HepG2 (cell line): ENCODE measurements around the gene PNPLA8. TPM values are rescaled to one million over a fixed set of nuclear protein-coding genes. Genes with fewer than 3 reads are reported as not detected.
A peak's percentile ranks its signal among the peaks of the same experiment; 100 is the strongest.

Experiments
- AHDC1 ChIP-seq: sonication (generic); formaldehyde crosslinking; IDR thresholded peaks from 2 replicates; pipeline ENCODE4 v1.5.1; 2020; ENCODE audit warnings: mild to moderate bottlenecking, missing genetic modification reagents, borderline replicate concordance
- ARNT2 ChIP-seq: sonication (generic); formaldehyde crosslinking; IDR thresholded peaks from 2 replicates; pipeline ENCODE4 v1.8.0; 2022; ENCODE audit warnings: mild to moderate bottlenecking, low read depth, missing genetic modification reagents, moderate library complexity
- FLYWCH1 ChIP-seq: sonication (generic); formaldehyde crosslinking; IDR thresholded peaks from 2 replicates; pipeline ENCODE4 v1.8.1; 2023; ENCODE audit warnings: mild to moderate bottlenecking, missing genetic modification reagents
- HOXA9 ChIP-seq: sonication (generic); formaldehyde crosslinking; IDR thresholded peaks from 2 replicates; pipeline ENCODE4 v1.8.1; 2022; ENCODE audit warnings: missing genetic modification reagents, mild to moderate bottlenecking, moderate library complexity, borderline replicate concordance
- SALL2 ChIP-seq: sonication (generic); formaldehyde crosslinking; IDR thresholded peaks from 2 replicates; pipeline ENCODE4 v1.8.1; 2023; ENCODE audit warnings: mild to moderate bottlenecking, missing genetic modification reagents, inconsistent platforms
- ZNF280D ChIP-seq: sonication (generic); formaldehyde crosslinking; IDR thresholded peaks from 2 replicates; pipeline ENCODE4 v1.5.1; 2020; ENCODE audit warnings: mild to moderate bottlenecking, missing genetic modification reagents
- ZNF614 ChIP-seq: IDR thresholded peaks from 2 replicates; pipeline ENCODE4 v1.6.1; 2018; ENCODE audit warnings: missing biosample characterization, missing genetic modification reagents, inconsistent platforms, borderline replicate concordance
- ZNF619 ChIP-seq: sonication (generic); formaldehyde crosslinking; IDR thresholded peaks from 2 replicates; pipeline ENCODE4 v1.4.0; 2020; ENCODE audit warnings: mild to moderate bottlenecking, missing genetic modification reagents
- polyA plus RNA-seq, 8 experiments: library from polyadenylated mRNA; depleted of rRNA in 3 of 8; stranded (reverse) in 7 of 8; unstranded in 1 of 8; fragments of >200 nt; fragmentation: Illumina TruSeq in 4 of 8; extraction: Trizol in 4 of 8; gene quantifications; 2 replicates each; pipeline versions ENCODE4 v1.2.1 to v1.2.3, GENCODE V29; 2011 to 2016; ENCODE audit warnings: low read depth in 4 of 8, missing spikeins in 1 of 8, mixed read lengths in 1 of 8; ENCODE audit not compliant: insufficient read depth in 1 of 8
- total RNA-seq, 5 experiments: library from RNA; depleted of rRNA; stranded (reverse); fragments of >200 nt; fragmentation: Illumina TruSeq; extraction: Trizol; gene quantifications; 2 replicates each; pipeline ENCODE4 v1.2.3, GENCODE V29; 2016; ENCODE audit warnings: low read depth in 1 of 5
- TF ChIP-seq, protein P1 (sequence below): sonication (generic); formaldehyde crosslinking; IDR thresholded peaks from 2 replicates; pipeline ENCODE4 v1.5.1; 2020; ENCODE audit warnings: mild to moderate bottlenecking, moderate library complexity, missing genetic modification reagents
- TF ChIP-seq, protein P2 (sequence below): sonication (generic); formaldehyde crosslinking; IDR thresholded peaks from 2 replicates; pipeline ENCODE4 v1.4.0; 2020; ENCODE audit warnings: mild to moderate bottlenecking, missing genetic modification reagents
- TF ChIP-seq, protein P3 (sequence below): IDR thresholded peaks from 2 replicates; pipeline ENCODE4 v1.6.1; 2016; ENCODE audit warnings: missing biosample characterization, missing genetic modification reagents, low read depth

PNPLA8 gene
- total and polyA plus RNA-seq, 2 of the 13 experiments (the other 11 are each of a cell fraction or from before 2014, with no cell fraction given), result 6.3 to 11.4 TPM

- TF ChIP-seq, protein P1, sequence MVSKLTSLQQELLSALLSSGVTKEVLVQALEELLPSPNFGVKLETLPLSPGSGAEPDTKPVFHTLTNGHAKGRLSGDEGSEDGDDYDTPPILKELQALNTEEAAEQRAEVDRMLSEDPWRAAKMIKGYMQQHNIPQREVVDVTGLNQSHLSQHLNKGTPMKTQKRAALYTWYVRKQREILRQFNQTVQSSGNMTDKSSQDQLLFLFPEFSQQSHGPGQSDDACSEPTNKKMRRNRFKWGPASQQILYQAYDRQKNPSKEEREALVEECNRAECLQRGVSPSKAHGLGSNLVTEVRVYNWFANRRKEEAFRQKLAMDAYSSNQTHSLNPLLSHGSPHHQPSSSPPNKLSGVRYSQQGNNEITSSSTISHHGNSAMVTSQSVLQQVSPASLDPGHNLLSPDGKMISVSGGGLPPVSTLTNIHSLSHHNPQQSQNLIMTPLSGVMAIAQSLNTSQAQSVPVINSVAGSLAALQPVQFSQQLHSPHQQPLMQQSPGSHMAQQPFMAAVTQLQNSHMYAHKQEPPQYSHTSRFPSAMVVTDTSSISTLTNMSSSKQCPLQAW (CRISPR knock-in tag), result peak; percentile 87
- TF ChIP-seq ZNF614 (CRISPR knock-in tag) (peak; percentile 56; the same call in 1 of the 2 replicates), ZNF619 (CRISPR knock-in tag) (no peak; the same call in 1 of the 2 replicates), ZNF280D (CRISPR knock-in tag) (peak; percentile 87), AHDC1 (CRISPR knock-in tag) (peak; percentile 50; the same call in 1 of the 2 replicates), HOXA9 (peak; percentile 85; the same call in 1 of the 2 replicates), FLYWCH1 (CRISPR knock-in tag) (no peak), SALL2 (CRISPR knock-in tag) (peak; percentile 97), ARNT2 (CRISPR knock-in tag) (peak; percentile 78; the same call in 1 of the 2 replicates)
- TF ChIP-seq, protein P2, sequence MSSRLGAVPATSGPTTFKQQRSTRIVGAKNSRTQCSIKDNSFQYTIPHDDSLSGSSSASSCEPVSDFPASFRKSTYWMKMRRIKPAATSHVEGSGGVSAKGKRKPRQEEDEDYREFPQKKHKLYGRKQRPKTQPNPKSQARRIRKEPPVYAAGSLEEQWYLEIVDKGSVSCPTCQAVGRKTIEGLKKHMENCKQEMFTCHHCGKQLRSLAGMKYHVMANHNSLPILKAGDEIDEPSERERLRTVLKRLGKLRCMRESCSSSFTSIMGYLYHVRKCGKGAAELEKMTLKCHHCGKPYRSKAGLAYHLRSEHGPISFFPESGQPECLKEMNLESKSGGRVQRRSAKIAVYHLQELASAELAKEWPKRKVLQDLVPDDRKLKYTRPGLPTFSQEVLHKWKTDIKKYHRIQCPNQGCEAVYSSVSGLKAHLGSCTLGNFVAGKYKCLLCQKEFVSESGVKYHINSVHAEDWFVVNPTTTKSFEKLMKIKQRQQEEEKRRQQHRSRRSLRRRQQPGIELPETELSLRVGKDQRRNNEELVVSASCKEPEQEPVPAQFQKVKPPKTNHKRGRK (CRISPR knock-in tag), result peak; percentile 0; the same call in 1 of the 2 replicates
- TF ChIP-seq, protein P3, sequence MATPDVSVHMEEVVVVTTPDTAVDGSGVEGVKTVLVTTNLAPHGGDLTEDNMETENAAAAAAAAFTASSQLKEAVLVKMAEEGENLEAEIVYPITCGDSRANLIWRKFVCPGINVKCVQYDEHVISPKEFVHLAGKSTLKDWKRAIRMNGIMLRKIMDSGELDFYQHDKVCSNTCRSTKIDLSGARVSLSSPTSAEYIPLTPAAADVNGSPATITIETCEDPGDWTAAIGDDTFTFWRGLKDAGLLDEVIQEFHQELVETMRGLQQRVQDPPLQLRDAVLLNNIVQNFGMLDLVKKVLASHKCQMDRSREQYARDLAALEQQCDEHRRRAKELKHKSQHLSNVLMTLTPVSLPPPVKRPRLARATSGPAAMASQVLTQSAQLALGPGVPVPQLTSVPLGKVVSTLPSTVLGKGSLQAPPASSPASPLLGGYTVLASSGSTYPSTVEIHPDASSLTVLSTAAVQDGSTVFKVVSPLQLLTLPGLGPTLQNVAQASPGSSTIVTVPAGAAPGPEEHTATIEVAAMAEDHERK (CRISPR knock-in tag), result peak; percentile 61; the same call in 1 of the 2 replicates
These were observed 43.6 kb upstream of the PNPLA8 start, which contains the start of the genes DNAJB9 and THAP5 (continued) for GRCh38 chr7:108569381-108570145.
